ENCODE measurements around the gene AFF3. TPM values are rescaled to one million over a fixed set of nuclear protein-coding genes. Genes with fewer than 3 reads are reported as not detected.

The AFF3 gene
- total and polyA plus RNA-seq, 2 donors (not counting 1 experiment from before 2014, with no cell fraction given), result 0.50 to 2.5 TPM

GRCh38 chr2:99722476-99722875 lies 419.9 kb downstream of the AFF3 start:
- no peak overlapping the region for H2AFZ ChIP-seq (ENCODE audit: low read length)
- no peaks in the 10 kb centered on the region for H3K9me3 ChIP-seq (ENCODE audit: control insufficient read depth, insufficient read depth, low read depth, low read length)
- TF ChIP-seq EZH2 (IDR thresholded peaks at IDR 0.05; ENCODE audit: low read length, missing control alignments), result no peak
- TF ChIP-seq, protein P1, sequence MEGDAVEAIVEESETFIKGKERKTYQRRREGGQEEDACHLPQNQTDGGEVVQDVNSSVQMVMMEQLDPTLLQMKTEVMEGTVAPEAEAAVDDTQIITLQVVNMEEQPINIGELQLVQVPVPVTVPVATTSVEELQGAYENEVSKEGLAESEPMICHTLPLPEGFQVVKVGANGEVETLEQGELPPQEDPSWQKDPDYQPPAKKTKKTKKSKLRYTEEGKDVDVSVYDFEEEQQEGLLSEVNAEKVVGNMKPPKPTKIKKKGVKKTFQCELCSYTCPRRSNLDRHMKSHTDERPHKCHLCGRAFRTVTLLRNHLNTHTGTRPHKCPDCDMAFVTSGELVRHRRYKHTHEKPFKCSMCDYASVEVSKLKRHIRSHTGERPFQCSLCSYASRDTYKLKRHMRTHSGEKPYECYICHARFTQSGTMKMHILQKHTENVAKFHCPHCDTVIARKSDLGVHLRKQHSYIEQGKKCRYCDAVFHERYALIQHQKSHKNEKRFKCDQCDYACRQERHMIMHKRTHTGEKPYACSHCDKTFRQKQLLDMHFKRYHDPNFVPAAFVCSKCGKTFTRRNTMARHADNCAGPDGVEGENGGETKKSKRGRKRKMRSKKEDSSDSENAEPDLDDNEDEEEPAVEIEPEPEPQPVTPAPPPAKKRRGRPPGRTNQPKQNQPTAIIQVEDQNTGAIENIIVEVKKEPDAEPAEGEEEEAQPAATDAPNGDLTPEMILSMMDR (conservative IDR thresholded peaks at IDR 0.05 in 1 of 2, IDR thresholded peaks at IDR 0.05 in 1 of 2; ENCODE audit: low read depth in 1 of 2, low read length in 2 of 2), result no peak
- H4K20me1 ChIP-seq (ENCODE audit: control insufficient read depth, extremely low read depth, insufficient read depth, low read length), result no peaks in the 10 kb centered on the region
- H3K9ac ChIP-seq (ENCODE audit: insufficient read depth, low read length), result no peak overlapping the region
- H3K4me3 ChIP-seq (replicated peaks in 1 of 4; ENCODE audit: control extremely low read depth in 1 of 4, insufficient read depth in 1 of 4, low read depth in 3 of 4, low read length in 4 of 4), result no peak overlapping the region
- H3K79me2 ChIP-seq (ENCODE audit: control insufficient read depth, insufficient read depth, low read length), result no peaks in the 10 kb centered on the region
- no peaks in the 10 kb centered on the region for H3K27me3 ChIP-seq (ENCODE audit: control insufficient read depth, insufficient read depth, low read length)
- no peak overlapping the region for H3K27ac ChIP-seq (ENCODE audit: insufficient read depth, low read length)
- no peaks in the 10 kb centered on the region for H3K4me1 ChIP-seq (ENCODE audit: control insufficient read depth, extremely low read depth, insufficient read depth, low read length)
- H3K4me2 ChIP-seq (ENCODE audit: extremely low read depth, insufficient read depth, low read length), result no peak overlapping the region
- no peak for DNase-seq (ENCODE audit: low read depth in 2 of 2)
- H3K36me3 ChIP-seq (ENCODE audit: control insufficient read depth, insufficient read depth, low read length), result no peaks in the 10 kb centered on the region

- Histone ChIP-seq H3K27ac (ENCODE audit: insufficient read depth, low read length) (no peak overlapping the region), H4K20me1 (ENCODE audit: control insufficient read depth, extremely low read depth, insufficient read depth, low read length) (no peaks in the 10 kb centered on the region), H3K4me1 (ENCODE audit: control insufficient read depth, extremely low read depth, insufficient read depth, low read length) (no peaks in the 10 kb centered on the region), H2AFZ (ENCODE audit: low read length) (no peak overlapping the region), H3K79me2 (ENCODE audit: control insufficient read depth, insufficient read depth, low read length) (no peaks in the 10 kb centered on the region), H3K36me3 (ENCODE audit: control insufficient read depth, insufficient read depth, low read length) (no peaks in the 10 kb centered on the region), H3K9me3 (ENCODE audit: control insufficient read depth, insufficient read depth, low read depth, low read length) (no peaks in the 10 kb centered on the region), H3K27me3 (ENCODE audit: control insufficient read depth, insufficient read depth, low read length) (no peaks in the 10 kb centered on the region), H3K4me2 (ENCODE audit: extremely low read depth, insufficient read depth, low read length) (no peak overlapping the region), H3K4me3 (replicated peaks in 1 of 4; ENCODE audit: control extremely low read depth in 1 of 4, insufficient read depth in 1 of 4, low read depth in 3 of 4, low read length in 4 of 4) (no peak overlapping the region), H3K9ac (ENCODE audit: insufficient read depth, low read length) (no peak overlapping the region)
- no peak for TF ChIP-seq EZH2 (IDR thresholded peaks at IDR 0.05; ENCODE audit: low read length, missing control alignments)
- TF ChIP-seq, protein P1 (conservative IDR thresholded peaks at IDR 0.05 in 1 of 2, IDR thresholded peaks at IDR 0.05 in 1 of 2; ENCODE audit: low read depth in 1 of 2, low read length in 2 of 2), result no peak
- no peak for DNase-seq (ENCODE audit: low read depth in 2 of 2)
Observed at GRCh38 chr2:99719102-99719501, 423.3 kb downstream of the AFF3 start.

DNA sequence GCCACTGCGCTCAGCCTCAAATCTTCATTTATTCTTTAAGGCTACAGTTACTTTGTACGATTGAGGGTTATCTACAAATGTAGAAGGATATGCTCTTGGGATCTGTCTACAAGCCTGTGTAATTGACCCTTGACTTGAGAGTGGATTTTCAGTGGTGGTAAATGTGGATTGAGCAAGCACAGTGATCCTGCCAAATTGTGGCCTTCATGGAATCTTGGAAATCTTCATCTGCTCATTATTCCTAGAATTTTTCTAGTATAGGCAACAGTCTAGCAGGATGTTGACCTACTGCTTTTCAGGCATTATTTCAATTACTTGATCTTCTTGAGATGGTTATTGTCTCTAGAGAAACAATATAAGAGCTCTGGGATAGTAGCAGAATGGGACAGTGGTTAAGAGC lies 426.4 kb downstream of the AFF3 start:
- Histone ChIP-seq H3K4me2 (ENCODE audit: extremely low read depth, insufficient read depth, low read length) (no peak overlapping the region), H3K4me3 (replicated peaks in 1 of 4; ENCODE audit: control extremely low read depth in 1 of 4, insufficient read depth in 1 of 4, low read depth in 3 of 4, low read length in 4 of 4) (no peak overlapping the region), H2AFZ (ENCODE audit: low read length) (no peak overlapping the region), H3K4me1 (ENCODE audit: control insufficient read depth, extremely low read depth, insufficient read depth, low read length) (no peaks in the 10 kb centered on the region), H3K27me3 (ENCODE audit: control insufficient read depth, insufficient read depth, low read length) (no peaks in the 10 kb centered on the region), H3K9ac (ENCODE audit: insufficient read depth, low read length) (no peak overlapping the region), H4K20me1 (ENCODE audit: control insufficient read depth, extremely low read depth, insufficient read depth, low read length) (no peaks in the 10 kb centered on the region), H3K79me2 (ENCODE audit: control insufficient read depth, insufficient read depth, low read length) (no peaks in the 10 kb centered on the region), H3K27ac (ENCODE audit: insufficient read depth, low read length) (no peak overlapping the region), H3K9me3 (ENCODE audit: control insufficient read depth, insufficient read depth, low read depth, low read length) (no peaks in the 10 kb centered on the region), H3K36me3 (ENCODE audit: control insufficient read depth, insufficient read depth, low read length) (no peaks in the 10 kb centered on the region)
- no peak for TF ChIP-seq EZH2 (IDR thresholded peaks at IDR 0.05; ENCODE audit: low read length, missing control alignments)
- TF ChIP-seq, protein P1 (conservative IDR thresholded peaks at IDR 0.05 in 1 of 2, IDR thresholded peaks at IDR 0.05 in 1 of 2; ENCODE audit: low read depth in 1 of 2, low read length in 2 of 2), result no peak
- peak; percentile 34 to 54 for DNase-seq (ENCODE audit: low read depth in 2 of 2)

Data from fibroblast of lung (primary cell).